Activated naive CD8-positive, alpha-beta T cell treated with anti-CD3 and anti-CD28 coated beads, Interleukin-2, amount 50 U/mL, for 16 hours (primary cell): ENCODE measurements around the gene VAV2.

Experiments used
- DNase-seq: peaks from one replicate; pipeline ENCODE4 v3.0.0-alpha.2; 2020; ENCODE audit warnings: low read depth, low spot score

Gene VAV2

DNA sequence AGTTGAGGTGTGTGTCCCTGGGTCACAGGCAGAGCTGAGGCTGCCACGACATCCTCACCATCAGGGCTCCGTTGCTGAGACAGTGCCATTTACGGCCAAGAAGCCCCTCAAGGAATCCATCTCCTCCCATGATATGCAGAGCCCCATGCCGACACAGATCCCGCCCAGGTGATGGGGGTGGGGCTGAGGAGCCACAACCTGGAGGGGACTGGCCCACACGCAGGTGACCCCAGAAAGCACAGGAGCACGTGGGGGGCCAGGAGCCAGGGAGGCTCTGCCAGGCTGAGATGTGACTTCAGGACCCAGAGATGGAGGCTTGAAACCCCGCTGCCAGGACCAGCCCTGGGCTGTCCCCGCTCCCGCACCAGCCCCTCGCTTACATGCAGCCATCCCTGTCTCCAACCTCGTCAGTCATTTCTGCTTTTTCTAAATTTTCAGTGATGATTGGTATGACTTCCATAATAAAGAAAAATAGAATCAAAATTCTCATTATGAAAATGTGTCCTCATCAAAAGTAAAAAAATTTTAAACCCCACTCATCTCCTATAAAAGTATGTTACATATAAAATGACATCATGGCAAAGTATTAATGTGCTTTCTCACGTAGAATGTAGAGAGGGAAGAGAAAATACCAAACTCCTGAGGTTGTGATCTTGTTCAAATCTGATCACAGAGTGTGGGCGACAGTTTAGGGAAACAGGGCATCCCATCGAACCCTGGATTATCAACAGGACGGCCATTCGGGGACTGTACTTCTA is 155.9 kb downstream of the VAV2 start:
- DNase-seq: no peak

GRCh38 chr9:133835262-133835901 is 156.7 kb downstream of the VAV2 start:
- no peak for DNase-seq

- no peak for DNase-seq
Observed at GRCh38 chr9:133834080-133834976, 157.8 kb downstream of the VAV2 start.

- DNase-seq: no peak
Observed at GRCh38 chr9:133833388-133834025, 158.6 kb downstream of the VAV2 start.

DNA sequence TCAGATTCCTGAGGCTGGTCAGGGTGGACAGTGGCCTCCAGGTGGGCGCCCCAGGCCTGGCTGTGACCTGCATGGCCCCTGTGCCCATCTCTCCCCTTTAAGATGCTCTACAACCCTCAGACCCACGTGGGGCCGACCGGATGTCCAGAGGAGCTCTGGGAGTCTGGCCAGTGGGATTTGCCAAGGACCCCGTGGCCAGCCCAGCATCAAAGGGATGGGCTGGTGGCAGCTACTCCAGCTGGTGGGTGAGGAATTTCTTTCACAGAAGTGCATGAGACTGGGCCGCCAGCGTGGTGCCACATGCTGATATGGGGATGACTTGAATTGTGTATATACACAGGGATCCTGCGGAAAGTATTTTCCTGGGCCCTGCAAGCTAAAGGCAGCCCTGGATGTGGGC is 159.2 kb downstream of the VAV2 start:
- no peak for DNase-seq

DNA sequence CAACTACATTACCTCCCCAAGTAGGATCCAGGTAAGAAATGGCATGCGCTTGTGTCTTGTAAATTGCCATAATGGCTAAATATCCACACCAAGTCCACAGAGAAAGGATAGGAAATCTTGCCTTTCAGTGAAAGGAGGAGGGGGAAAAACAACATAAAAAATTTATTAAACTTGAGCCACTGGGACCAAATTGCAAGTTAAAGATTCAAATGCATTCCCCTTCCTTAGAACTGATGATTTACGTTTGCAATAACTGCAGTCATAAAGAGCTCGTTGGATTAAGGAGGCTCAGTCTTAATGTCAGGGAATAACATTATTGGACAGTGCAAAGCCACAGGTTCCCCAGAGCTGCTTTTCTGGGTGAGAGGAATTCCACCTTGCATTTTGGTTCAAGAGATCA is 161.4 kb downstream of the VAV2 start:
- no peak for DNase-seq

DNA sequence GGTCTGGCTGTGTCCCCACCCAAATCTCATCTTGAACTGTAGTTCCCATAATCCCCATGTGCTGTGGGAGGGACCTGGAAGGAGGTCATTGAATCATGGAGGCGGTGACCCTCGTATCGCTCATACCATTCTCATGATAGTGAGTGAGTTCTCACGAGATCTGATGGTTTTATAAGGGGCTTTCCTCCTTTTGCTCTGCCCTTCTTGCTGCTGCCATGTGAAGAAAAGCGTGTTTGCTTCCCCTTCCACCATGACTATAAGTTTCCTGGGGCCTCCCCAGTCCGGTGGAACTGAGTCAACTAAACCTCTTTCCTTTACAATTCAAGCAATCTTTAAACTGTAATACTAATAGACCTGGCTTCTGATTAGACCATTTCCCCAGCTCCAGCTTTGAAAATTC is 161.8 kb downstream of the VAV2 start:
- DNase-seq: no peak

GRCh38 chr9:133828338-133828997 is 163.7 kb downstream of the VAV2 start:
- no peak for DNase-seq

DNA sequence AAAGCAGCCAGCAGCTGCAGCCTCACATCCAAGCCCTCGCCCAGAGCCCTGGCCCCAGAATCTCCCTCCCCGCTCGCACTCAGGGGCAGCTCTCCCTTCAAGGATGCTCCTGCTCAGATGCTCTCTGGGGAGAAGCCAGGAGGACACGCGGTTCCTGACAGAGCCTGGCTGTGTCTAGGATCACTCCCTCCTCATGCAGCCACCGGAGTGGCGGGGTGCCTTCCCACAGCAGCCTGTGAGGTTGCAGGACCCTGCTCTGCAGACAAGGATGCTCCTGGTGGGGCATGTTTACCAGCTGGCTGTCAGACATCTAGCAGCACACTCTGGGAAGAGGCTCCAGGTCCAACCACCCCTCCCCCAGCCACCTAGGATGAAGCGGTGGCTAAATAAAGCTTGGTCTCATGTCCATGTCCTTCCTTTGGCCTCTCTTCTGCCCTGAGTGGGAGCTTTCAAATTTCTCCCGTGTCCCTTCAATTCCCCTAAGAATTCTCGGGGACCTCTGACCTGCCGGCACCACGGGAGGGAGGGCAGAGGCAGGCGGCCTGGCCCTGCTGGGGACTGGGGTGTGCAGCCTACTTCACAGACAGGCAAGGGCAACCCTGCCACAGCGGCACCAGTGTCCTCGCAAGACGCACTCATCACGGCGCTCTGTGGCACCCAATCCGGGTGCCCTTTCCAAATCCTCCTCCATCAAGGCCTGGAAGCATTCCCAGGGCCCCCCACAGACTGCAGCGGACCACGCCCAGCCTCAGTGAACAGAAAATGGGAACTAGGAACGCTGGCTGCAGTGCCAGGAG is 165.6 kb downstream of the VAV2 start:
- no peak for DNase-seq

- DNase-seq: no peak
Observed at GRCh38 chr9:133825555-133826218, 166.4 kb downstream of the VAV2 start.

DNA sequence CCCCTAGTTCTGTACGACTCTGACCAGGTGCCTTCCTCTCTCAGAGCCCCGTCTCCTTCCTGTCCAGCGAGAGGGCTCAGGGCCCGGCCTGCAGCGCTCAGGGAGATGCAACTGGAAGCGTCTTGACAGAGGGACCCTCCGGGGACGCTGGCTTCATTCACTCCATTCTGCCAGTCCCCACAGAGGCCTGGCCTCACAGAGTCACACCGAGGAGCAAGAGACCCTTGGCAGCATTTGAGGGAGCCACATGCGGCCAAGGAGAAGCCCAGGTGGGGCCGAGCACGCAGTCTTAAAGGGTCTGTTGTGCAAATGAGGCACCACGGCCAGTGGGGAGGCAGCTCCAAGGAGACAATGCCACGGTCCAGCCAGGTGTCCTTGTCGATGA is 167.3 kb downstream of the VAV2 start:
- no peak for DNase-seq

DNA sequence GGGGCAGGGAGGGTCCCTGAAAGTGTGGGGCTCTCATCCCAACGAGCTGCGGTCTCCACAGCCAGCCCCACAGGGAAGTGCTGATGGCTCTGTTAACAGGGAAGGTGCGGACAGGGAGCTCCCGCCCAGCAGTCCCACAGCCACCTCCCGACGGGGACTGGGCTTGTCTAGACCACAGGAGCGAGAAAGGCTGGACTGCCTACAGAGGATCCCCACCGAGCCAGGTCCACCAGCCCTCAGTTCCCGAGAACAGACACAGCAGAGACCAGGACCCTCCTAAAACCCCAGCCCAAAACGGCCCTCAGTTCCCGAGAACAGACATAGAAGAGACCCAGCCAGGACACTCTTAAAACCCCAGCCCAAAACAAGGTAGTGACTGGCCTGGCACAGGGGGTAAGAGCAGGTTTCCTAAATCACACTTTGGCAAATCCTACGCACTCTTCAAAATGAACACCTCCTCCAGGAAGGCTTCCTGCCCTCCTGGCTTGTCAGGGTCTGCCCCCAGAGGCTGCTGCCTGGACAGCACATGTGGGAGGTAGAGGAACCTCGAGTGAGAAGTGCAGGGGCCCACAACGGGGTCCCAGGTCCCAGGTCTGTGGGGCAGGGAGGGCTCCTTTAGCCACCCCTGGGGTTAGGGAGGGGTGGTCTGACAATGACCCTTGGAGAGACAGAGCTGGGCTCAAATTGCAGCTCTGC is 167.9 kb downstream of the VAV2 start:
- DNase-seq: no peak

DNA sequence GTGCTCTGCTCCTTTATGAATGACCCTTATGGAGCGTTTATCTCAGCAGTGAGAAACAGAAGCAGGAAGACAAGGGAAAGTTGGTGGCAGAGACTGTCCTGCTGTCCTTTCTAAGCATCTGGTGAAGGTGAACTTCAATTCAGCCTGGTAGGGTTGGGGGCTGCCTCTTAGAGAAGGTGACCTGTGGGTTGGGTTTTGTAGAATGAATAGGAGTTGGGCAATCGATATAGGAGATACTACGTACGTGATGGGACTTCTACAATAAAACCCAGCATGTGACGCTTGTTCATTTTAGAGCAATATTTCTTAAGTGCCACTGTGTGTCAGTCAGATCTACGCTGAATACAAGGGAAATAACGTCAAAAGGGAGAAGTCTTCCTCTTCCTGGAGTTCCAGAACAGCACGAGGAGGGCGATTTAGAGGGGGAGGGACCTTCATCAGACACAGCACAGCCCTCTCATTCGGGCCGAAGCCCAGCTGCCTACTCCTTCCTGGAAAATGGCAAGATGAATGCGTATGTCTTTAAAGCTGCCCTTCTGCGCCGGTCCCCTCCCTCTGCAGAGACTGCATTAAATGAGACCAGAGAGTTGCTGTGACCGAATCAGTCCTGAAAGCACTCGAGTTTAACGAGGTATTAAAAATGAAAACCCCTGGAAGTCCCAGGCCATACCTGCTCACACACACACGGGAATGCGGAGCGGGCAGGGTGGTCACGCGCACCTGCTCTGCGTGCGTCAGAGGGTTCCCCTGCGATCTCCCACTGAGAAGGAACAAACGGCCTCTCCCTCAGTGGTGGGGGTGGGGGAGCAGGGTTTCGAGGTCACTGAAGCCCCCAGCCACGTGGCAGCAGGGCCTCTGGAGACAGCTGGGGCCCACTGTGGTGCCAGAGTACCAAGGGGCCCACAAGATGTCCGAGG is 168.7 kb downstream of the VAV2 start:
- DNase-seq: no peak

- no peak for DNase-seq
Observed at GRCh38 chr9:133822430-133823065, 169.6 kb downstream of the VAV2 start.

GRCh38 chr9:133821601-133822429 is 170.3 kb downstream of the VAV2 start:
- no peak for DNase-seq

DNA sequence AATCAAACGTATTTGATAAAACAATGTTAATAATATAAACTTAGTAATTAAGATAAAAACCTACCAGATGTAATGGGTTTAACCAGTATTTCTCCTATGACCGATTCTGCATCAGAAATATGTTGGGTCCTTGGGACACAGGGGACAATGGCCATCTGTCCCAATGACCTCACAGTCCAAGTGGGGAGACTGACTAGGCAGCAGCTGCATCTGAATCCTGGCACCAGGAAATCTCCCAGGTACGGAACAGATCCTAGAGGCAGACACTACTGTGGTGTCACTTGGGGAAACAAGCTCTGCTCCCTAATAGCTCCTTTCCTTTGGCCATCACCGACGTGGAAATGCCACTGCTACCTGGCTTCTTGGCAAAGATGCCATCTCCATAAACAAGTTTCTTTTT is 172.2 kb downstream of the VAV2 start:
- DNase-seq: no peak

- no peak for DNase-seq
Observed at GRCh38 chr9:133818444-133818843, 173.7 kb downstream of the VAV2 start.
